Ascending aorta (tissue), 2 donors: ENCODE data around the gene ADCY2. TPM values are rescaled to one million over a fixed set of nuclear protein-coding genes. Genes with fewer than 3 reads are reported as not detected.
A peak's percentile ranks its signal among the peaks of the same experiment; 100 is the strongest.

Source experiments
- DNase-seq, 2 donors: peaks; one replicate each; pipeline ENCODE4 v3.0.0-alpha.2; 2019; ENCODE audit warnings: low spot score in 2 of 2
- H3K27ac ChIP-seq, 2 donors: fragments of 200-600 bp; sonication (generic); one replicate each; pipeline ENCODE4 v1.5.1; 2016 to 2017; ENCODE audit warnings: mild to moderate bottlenecking in 1 of 2
- H3K27me3 ChIP-seq: fragments of 200-600 bp; sonication (generic); one replicate; pipeline ENCODE4 v1.5.1; 2017
- H3K36me3 ChIP-seq, 2 donors: fragments of 200-600 bp; sonication (generic); one replicate each; pipeline ENCODE4 v1.5.1; 2016
- H3K4me1 ChIP-seq, 2 donors: fragments of 200-600 bp; sonication (generic); one replicate each; pipeline ENCODE4 v1.5.1; 2016 to 2017; ENCODE audit warnings: mild to moderate bottlenecking in 1 of 2
- H3K4me3 ChIP-seq, 2 donors: fragments of 200-600 bp; sonication (generic); one replicate each; pipeline ENCODE4 v1.5.1; 2016 to 2017; ENCODE audit warnings: mild to moderate bottlenecking in 1 of 2
- H3K9me3 ChIP-seq, 2 donors: fragments of 200-600 bp; sonication (generic); one replicate each; pipeline ENCODE4 v1.5.1; 2016
- CTCF ChIP-seq, 3 experiments: fragments of 200-600 bp in 2 of 3; fragments of 450-650 bp in 1 of 3; sonication (generic) in 2 of 3; IDR thresholded peaks; one replicate each; pipeline ENCODE4 v1.5.1; 2016 to 2019; ENCODE audit warnings: antibody characterized with exemption in 3 of 3, mild to moderate bottlenecking in 1 of 3, moderate library complexity in 1 of 3
- intact Hi-C: fragments of 100-400 bp; cut with DNase I; formaldehyde crosslinking; loops from one replicate; pipeline ENCODE4 v1.15.1; 2023
- total RNA-seq: library from RNA; depleted of rRNA; stranded (reverse); fragments of >200 nt; gene quantifications from one replicate; pipeline ENCODE4 v1.1.0, GENCODE V29; 2016

ADCY2 gene
- total RNA-seq, 1 donor from 2014 or later: 0.11 TPM

DNA sequence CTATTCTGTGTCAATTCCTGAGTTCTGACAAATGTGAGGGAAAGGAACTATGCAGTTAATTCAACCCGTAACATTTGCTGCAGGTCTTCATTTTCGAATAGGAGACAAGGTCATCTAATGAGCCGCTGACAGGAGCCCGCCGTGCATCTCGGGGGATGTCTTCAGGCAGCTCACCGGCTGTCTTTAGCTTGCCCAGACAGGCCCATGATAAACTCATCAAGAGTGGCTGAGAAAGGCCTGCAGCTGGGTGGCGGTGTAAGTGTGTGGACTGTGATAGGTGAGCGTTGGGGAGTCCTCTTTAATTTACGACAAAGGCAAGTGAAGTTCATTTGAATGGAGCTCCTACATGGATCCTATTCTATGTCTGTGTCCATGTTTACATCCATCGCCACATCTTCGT lies 190.5 kb downstream of the ADCY2 start:
- DNase-seq: no peak
- Histone ChIP-seq H3K4me3 (no peak overlapping the region), H3K27ac (no peak overlapping the region), H3K36me3 (no peaks in the 10 kb centered on the region), H3K27me3 (no peaks in the 10 kb centered on the region), H3K4me1 (no peaks in the 10 kb centered on the region), H3K9me3 (no peaks in the 10 kb centered on the region)
- no peak for TF ChIP-seq CTCF (IDR thresholded peaks at IDR 0.05)
- intact Hi-C loops: no loop called here

DNA sequence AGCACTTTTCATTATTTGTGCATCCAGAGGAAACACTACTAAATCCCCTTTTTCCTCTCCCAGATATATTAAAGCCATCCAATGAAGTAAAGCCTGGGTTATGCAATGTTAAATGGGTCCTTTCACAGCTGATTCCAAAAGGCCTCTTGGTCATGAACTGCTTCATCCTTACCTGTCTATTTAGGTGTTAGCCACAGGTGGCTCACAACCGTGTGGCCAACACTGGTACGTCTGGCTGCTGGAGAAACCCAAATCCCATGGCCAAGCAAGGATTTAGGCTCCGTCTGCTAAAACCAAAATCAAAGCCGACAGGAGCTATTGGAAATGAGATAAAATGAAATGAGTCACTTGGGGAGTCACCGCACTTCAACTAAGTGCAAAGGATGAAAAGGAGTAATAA lies 193.9 kb downstream of the ADCY2 start:
- no peak for TF ChIP-seq CTCF (IDR thresholded peaks at IDR 0.05)
- DNase-seq: no peak
- H3K36me3 ChIP-seq: no peaks in the 10 kb centered on the region
- no peaks in the 10 kb centered on the region for H3K4me1 ChIP-seq
- H3K4me3 ChIP-seq: no peak overlapping the region
- no peaks in the 10 kb centered on the region for H3K27me3 ChIP-seq
- H3K27ac ChIP-seq: no peak overlapping the region
- no peaks in the 10 kb centered on the region for H3K9me3 ChIP-seq
- intact Hi-C loops: no loop called here

DNA sequence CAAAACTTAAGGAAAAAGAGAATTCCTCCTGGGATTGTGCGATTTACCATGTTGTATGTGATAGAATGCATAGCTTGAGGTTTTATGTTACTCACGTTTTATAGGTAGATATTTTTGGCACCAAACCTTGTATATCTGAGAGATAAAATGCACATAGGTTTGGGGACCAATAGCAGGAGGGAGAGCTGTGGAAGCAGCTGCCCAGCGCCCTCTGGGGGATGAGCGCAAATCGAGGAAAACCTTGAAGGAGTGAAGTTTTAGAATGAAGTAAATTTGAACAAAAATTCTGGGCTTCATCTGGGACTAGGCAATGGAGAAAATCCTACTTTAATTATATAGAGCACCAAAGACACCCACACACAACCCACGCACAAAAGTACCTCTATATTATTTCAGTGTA lies 197.0 kb downstream of the ADCY2 start:
- Histone ChIP-seq H3K27ac (no peak overlapping the region), H3K36me3 (no peaks in the 10 kb centered on the region), H3K9me3 (no peaks in the 10 kb centered on the region), H3K4me1 (peaks cover 0 to 6% of the 10 kb centered on the region in 2 donors), H3K4me3 (no peak overlapping the region), H3K27me3 (no peaks in the 10 kb centered on the region)
- intact Hi-C loops: no loop called here
- no peak for DNase-seq
- TF ChIP-seq CTCF (IDR thresholded peaks at IDR 0.05): peak in 1 of 3 experiments; percentile 28

GRCh38 chr5:7597059-7597642 lies 201.2 kb downstream of the ADCY2 start:
- TF ChIP-seq CTCF (IDR thresholded peaks at IDR 0.05): no peak
- H3K27me3 ChIP-seq: no peaks in the 10 kb centered on the region
- intact Hi-C loops: no loop called here
- no peaks in the 10 kb centered on the region for H3K36me3 ChIP-seq
- no peaks in the 10 kb centered on the region for H3K9me3 ChIP-seq
- H3K27ac ChIP-seq: peak overlapping the region; percentile 13 to 38
- no peak for DNase-seq
- H3K4me3 ChIP-seq: no peak overlapping the region
- peaks cover 0 to 6% of the 10 kb centered on the region in 2 donors for H3K4me1 ChIP-seq

DNA sequence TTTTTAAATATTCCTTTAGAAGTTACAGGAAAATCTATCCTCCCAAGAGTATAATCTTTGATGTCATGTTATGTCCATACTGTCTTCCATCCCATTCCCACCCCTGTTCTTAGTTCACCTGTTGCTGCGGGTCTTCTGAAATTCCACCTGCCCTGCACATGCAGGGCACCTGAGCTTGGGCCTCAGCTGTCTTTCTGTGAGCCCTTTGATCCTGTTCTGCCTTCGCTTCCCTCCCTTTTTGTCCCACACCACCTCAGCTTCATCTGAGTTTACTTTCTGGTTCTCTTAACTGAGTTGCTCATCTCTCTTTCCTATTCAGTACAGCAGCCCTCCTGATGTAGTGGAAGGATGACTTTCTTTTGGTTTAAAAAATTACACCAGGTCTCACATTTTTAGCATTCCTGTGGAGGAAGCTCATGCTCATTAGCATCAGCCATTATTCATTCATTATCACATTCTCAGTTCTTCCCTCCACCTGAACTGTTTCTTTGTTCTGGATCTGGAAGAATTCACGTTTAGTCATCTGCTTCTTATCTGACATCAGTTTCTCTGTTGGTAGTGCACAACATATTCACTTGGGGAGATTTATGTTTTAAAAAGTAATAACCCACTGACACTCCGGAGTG lies 211.0 kb downstream of the ADCY2 start:
- Histone ChIP-seq H3K4me1 (no peaks in the 10 kb centered on the region), H3K36me3 (no peaks in the 10 kb centered on the region), H3K27me3 (no peaks in the 10 kb centered on the region), H3K4me3 (no peak overlapping the region), H3K9me3 (no peaks in the 10 kb centered on the region), H3K27ac (no peak overlapping the region)
- no peak for TF ChIP-seq CTCF (IDR thresholded peaks at IDR 0.05)
- DNase-seq: no peak
- intact Hi-C loops: no loop called here
